D721Med (cell line): Measurements from ENCODE around the gene PER3.

ENCODE experiments used
- DNase-seq: peaks from one replicate; pipeline ENCODE4 v3.0.0; 2011; ENCODE audit warnings: low spot score; ENCODE audit not compliant: insufficient read length
- FAIRE-seq: peaks from 2 replicates; lab custom pipeline; 2011; peaks lifted over from hg19 to GRCh38; lab: Jason Lieb, UNC
- CTCF ChIP-seq: IDR thresholded peaks from 2 replicates; pipeline ENCODE4 v1.5.1; 2012; ENCODE audit warnings: mild to moderate bottlenecking, control low read depth; ENCODE audit not compliant: insufficient read depth; ENCODE audit errors: missing control alignments

The PER3 gene

GRCh38 chr1:7767176-7767575 lies 16.9 kb upstream of the PER3 start:
- DNase-seq = no peak
- no peak for TF ChIP-seq CTCF
- FAIRE-seq = no peak

GRCh38 chr1:7768583-7768982 lies 15.5 kb upstream of the PER3 start:
- FAIRE-seq (no peak), DNase-seq (no peak)
- TF ChIP-seq CTCF = no peak

- TF ChIP-seq CTCF = no peak
- FAIRE-seq (no peak), DNase-seq (no peak)
These were observed 14.2 kb upstream of the PER3 start for GRCh38 chr1:7769673-7770412.

GRCh38 chr1:7770669-7770996 lies 13.5 kb upstream of the PER3 start:
- TF ChIP-seq CTCF = no peak
- FAIRE-seq (no peak), DNase-seq (no peak)

- peak; percentile 66 for DNase-seq
- FAIRE-seq = no peak
- no peak for TF ChIP-seq CTCF
These were observed 12.9 kb upstream of the PER3 start, which contains the start of gene VAMP3 for GRCh38 chr1:7770997-7771822. TSS of gene VAMP3 (plus strand) at chr1:7771296. CDS start at chr1:7771384, 88 bp downstream.

- FAIRE-seq (no peak), DNase-seq (no peak)
- no peak for TF ChIP-seq CTCF
These were observed 12.2 kb upstream of the PER3 start for GRCh38 chr1:7771823-7772299.
